K562 (cell line): ENCODE data around the gene TM4SF20. TPM values are rescaled to one million over a fixed set of nuclear protein-coding genes. Genes with fewer than 3 reads are reported as not detected.

ENCODE experiments used
- ATAC-seq: fragments of 200-7000 bp; cut with Tn5 transposase; 3 replicates; pipeline ENCODE4 v1.9.1; 2020; ENCODE audit warnings: moderate library complexity
- BruUV-seq: library from RNA; stranded (reverse); fragments of 400-500 nt; replicated peaks from 2 replicates; lab custom pipeline; 2021; lab: Mats Ljungman, UMichigan
- CTCF ChIA-PET: fragments of 300-600 bp; formaldehyde crosslinking; extraction: SDS; loops from one replicate; lab custom pipeline; 2021; ENCODE audit warnings: low intra/inter-chr PET ratio; lab: Yijun Ruan, JAX
- POLR2A ChIA-PET: fragments of 300-600, 350-650 bp; sonication (Branson Sonifier 250); formaldehyde crosslinking; extraction: SDS; loops from one replicate; lab custom pipeline; 2021; ENCODE audit warnings: antibody characterized with exemption, inconsistent platforms; lab: Yijun Ruan, JAX
- DNase-seq, 4 experiments: peaks; one replicate each; pipeline versions ENCODE4 v3.0.0 to v3.0.0-alpha.2; 2011 to 2018; ENCODE audit warnings: low spot score in 3 of 4, mixed read lengths in 3 of 4; ENCODE audit errors: extremely low read depth in 1 of 4
- FAIRE-seq: peaks from 2 replicates; lab custom pipeline; 2011; peaks lifted over from hg19 to GRCh38; lab: Jason Lieb, UNC
- H2AFZ ChIP-seq: 2 replicates; pipeline ENCODE4 v1.6.0; 2011; ENCODE audit warnings: low read depth, low read length, control low read depth, inconsistent platforms
- H3K27ac ChIP-seq: fragments of 200-600 bp; 3 replicates; pipeline ENCODE4 v1.8.0; 2011; ENCODE audit warnings: low read depth, mild to moderate bottlenecking, control low read depth, inconsistent platforms, low read length, moderate library complexity, mixed read lengths; ENCODE audit errors: extremely low read depth
- H3K27me3 ChIP-seq, 2 experiments: fragments of 300-600 bp in 1 of 2; 2 replicates in 1 of 2; 3 replicates in 1 of 2; pipeline versions ENCODE4 v1.6.0 to v1.8.0; 2011; ENCODE audit warnings: inconsistent platforms in 2 of 2, low read length in 2 of 2, mild to moderate bottlenecking in 1 of 2, mixed read lengths in 1 of 2, moderate library complexity in 1 of 2; ENCODE audit not compliant: control insufficient read depth in 2 of 2, insufficient read depth in 2 of 2
- H3K36me3 ChIP-seq: fragments of 300-600 bp; 3 replicates; pipeline ENCODE4 v1.8.0; 2011; ENCODE audit warnings: mild to moderate bottlenecking, low read length, inconsistent platforms; ENCODE audit not compliant: control insufficient read depth, insufficient read depth
- H3K4me1 ChIP-seq, 2 experiments: fragments of 200-600 bp in 1 of 2; replicated peaks in 1 of 2; 2 replicates in 1 of 2; 3 replicates in 1 of 2; pipeline versions ENCODE4 v1.5.1 to v1.8.0; 2011; ENCODE audit warnings: inconsistent platforms in 2 of 2, low read length in 2 of 2, mild to moderate bottlenecking in 1 of 2, mixed read lengths in 1 of 2, moderate library complexity in 1 of 2; ENCODE audit not compliant: control insufficient read depth in 2 of 2, insufficient read depth in 2 of 2
- H3K4me2 ChIP-seq: 2 replicates; pipeline ENCODE4 v1.6.1; 2011; ENCODE audit warnings: low read length, control low read depth, inconsistent platforms, mixed read lengths; ENCODE audit not compliant: insufficient read depth
- H3K4me3 ChIP-seq: fragments of 200-600 bp; sonication (generic), shearing (Covaris generic); 2 replicates; pipeline ENCODE4 v1.5.1; 2016; ENCODE audit warnings: control low read depth, inconsistent platforms
- H3K79me2 ChIP-seq: fragments of 200-600 bp; 3 replicates; pipeline ENCODE4 v1.8.0; 2011; ENCODE audit warnings: low read length, inconsistent platforms; ENCODE audit not compliant: control insufficient read depth, insufficient read depth
- H3K9ac ChIP-seq, 2 experiments: 2 replicates each; pipeline versions ENCODE4 v1.6.0 to v1.6.1; 2011; ENCODE audit warnings: low read depth in 2 of 2, low read length in 2 of 2, control low read depth in 1 of 2, inconsistent platforms in 1 of 2, mild to moderate bottlenecking in 1 of 2, mixed read lengths in 1 of 2; ENCODE audit not compliant: insufficient read depth in 1 of 2
- H3K9me1 ChIP-seq: one replicate; pipeline ENCODE4 v1.6.0; 2011; ENCODE audit warnings: inconsistent platforms, mild to moderate bottlenecking, low read length, moderate library complexity; ENCODE audit not compliant: control insufficient read depth, insufficient read depth
- H3K9me3 ChIP-seq: replicated peaks from 2 replicates; pipeline ENCODE4 v1.5.1; 2011; ENCODE audit warnings: low read depth, low read length, inconsistent platforms; ENCODE audit not compliant: control insufficient read depth, insufficient read depth
- H4K20me1 ChIP-seq: replicated peaks from 2 replicates; pipeline ENCODE4 v1.6.1; 2011; ENCODE audit warnings: low read length, inconsistent platforms, mixed read lengths; ENCODE audit not compliant: control insufficient read depth, insufficient read depth
- CHD2 ChIP-seq: IDR thresholded peaks from 2 replicates; pipeline ENCODE4 v1.6.1; 2011; ENCODE audit warnings: low read depth, low read length
- DDX20 ChIP-seq: fragments of 450-650 bp; IDR thresholded peaks from 2 replicates; pipeline ENCODE4 v1.6.1; 2016; ENCODE audit warnings: missing genetic modification characterization, low read depth, mild to moderate bottlenecking, missing compliant biosample characterization, moderate library complexity
- FOXM1 ChIP-seq, 2 experiments: fragments of 450-650 bp in 1 of 2; sonication (generic) in 1 of 2; formaldehyde crosslinking in 1 of 2; IDR thresholded peaks; 2 replicates each; pipeline versions ENCODE4 v1.6.1 to v1.9.0; 2017 to 2022; ENCODE audit warnings: low read depth in 2 of 2, mild to moderate bottlenecking in 2 of 2, missing genetic modification reagents in 1 of 2, moderate library complexity in 1 of 2
- HDAC1 ChIP-seq, 2 experiments: fragments of 450-650 bp; IDR thresholded peaks; 2 replicates each; pipeline ENCODE4 v1.6.1; 2016 to 2017; ENCODE audit warnings: inconsistent platforms in 1 of 2, mild to moderate bottlenecking in 1 of 2, moderate library complexity in 1 of 2
- HMGN3 ChIP-seq: IDR thresholded peaks from 2 replicates; pipeline ENCODE4 v1.6.1; 2011; ENCODE audit warnings: borderline replicate concordance, low read depth, mild to moderate bottlenecking, mixed read lengths, low read length; ENCODE audit not compliant: insufficient read length; ENCODE audit errors: extremely low read depth
- MEIS2 ChIP-seq: fragments of 450-650 bp; IDR thresholded peaks from 2 replicates; pipeline ENCODE4 v1.6.1; 2014; ENCODE audit warnings: mild to moderate bottlenecking; ENCODE audit not compliant: partially characterized antibody
- MIER1 ChIP-seq: fragments of 450-650 bp; IDR thresholded peaks from 2 replicates; pipeline ENCODE4 v1.6.1; 2016; ENCODE audit warnings: antibody characterized with exemption, mild to moderate bottlenecking, low read depth
- PCBP2 ChIP-seq: fragments of 200-400 bp; formaldehyde crosslinking; IDR thresholded peaks from 2 replicates; pipeline ENCODE4 v1.6.1; 2018; ENCODE audit warnings: low read length, low read depth, mild to moderate bottlenecking, moderate library complexity; ENCODE audit not compliant: poor library complexity, severe bottlenecking
- RAD51 ChIP-seq: fragments of 450-650 bp; IDR thresholded peaks from 2 replicates; pipeline ENCODE4 v1.7.1; 2016; ENCODE audit warnings: low read depth, mild to moderate bottlenecking, borderline replicate concordance
- SRSF7 ChIP-seq: fragments of 200-400 bp; formaldehyde crosslinking; optimal IDR thresholded peaks from 2 replicates; pipeline ENCODE3; 2017; ENCODE audit warnings: mild to moderate bottlenecking, low read depth, low read length
- TOE1 ChIP-seq, 2 experiments: fragments of 450-650 bp in 1 of 2; sonication (generic) in 1 of 2; formaldehyde crosslinking in 1 of 2; IDR thresholded peaks; 2 replicates each; pipeline versions ENCODE4 v1.7.1 to v1.8.0; 2016 to 2022; ENCODE audit warnings: borderline replicate concordance in 2 of 2, mild to moderate bottlenecking in 2 of 2, antibody characterized with exemption in 1 of 2, inconsistent platforms in 1 of 2, low read depth in 1 of 2, missing genetic modification reagents in 1 of 2, moderate library complexity in 1 of 2
- U2AF1 ChIP-seq: fragments of 200-400 bp; formaldehyde crosslinking; optimal IDR thresholded peaks from 2 replicates; pipeline ENCODE3; 2017; ENCODE audit warnings: mild to moderate bottlenecking, low read depth, low read length, moderate library complexity
- ZBTB17 ChIP-seq: fragments of 450-650 bp; formaldehyde crosslinking; IDR thresholded peaks from 2 replicates; pipeline ENCODE4 v1.4.0; 2020; ENCODE audit warnings: mild to moderate bottlenecking
- ZBTB7A ChIP-seq: IDR thresholded peaks from 2 replicates; pipeline ENCODE4 v1.6.1; 2011; ENCODE audit warnings: low read depth, mild to moderate bottlenecking, low read length, moderate library complexity, borderline replicate concordance; ENCODE audit not compliant: control insufficient read depth
- ZNF274 ChIP-seq: IDR thresholded peaks from 2 replicates; pipeline ENCODE4 v1.6.1; 2011; ENCODE audit warnings: low read depth, mild to moderate bottlenecking, low read length, moderate library complexity, borderline replicate concordance
- ZNF561 ChIP-seq: fragments of 450-650 bp; formaldehyde crosslinking; conservative IDR thresholded peaks from 2 replicates; pipeline ENCODE4 v1.4.0; 2020; ENCODE audit warnings: mild to moderate bottlenecking, moderate library complexity
- WGBS: fragments of 100-300 bp; shearing (Covaris generic); methylation state at CpG from one replicate; pipeline ENCODE4 v1.1.6; 2016; ENCODE audit warnings: low coverage, mixed read lengths; ENCODE audit not compliant: insufficient coverage; ENCODE audit errors: missing lambda C conversion rate; 5-methylcytosine and 5-hydroxymethylcytosine counted together
- in situ Hi-C: fragments of 300-500 bp; cut with MboI; formaldehyde crosslinking; loops from 4 replicates; pipeline ENCODE4 v1.15.0; 2018; ENCODE audit warnings: inconsistent platforms, mixed read lengths
- intact Hi-C: fragments of 100-400 bp; cut with micrococcal nuclease; formaldehyde crosslinking; loops from 2 replicates; pipeline ENCODE4 v1.14.2; 2022
- polyA plus RNA-seq, 8 experiments: library from polyadenylated mRNA; depleted of rRNA in 4 of 8; stranded (reverse) in 5 of 8; unstranded in 3 of 8; fragments of >200 nt; fragmentation: Nextera tagmentation in 2 of 8; fragmentation: Illumina TruSeq in 1 of 8; extraction: Ambion mirVana in 2 of 8; extraction: Trizol in 1 of 8; gene quantifications; 2 replicates each; pipeline versions ENCODE4 v1.2.1 to v1.2.3, GENCODE V29; 2011 to 2014; ENCODE audit warnings: inconsistent platforms in 1 of 8, missing spikeins in 1 of 8
- total RNA-seq, 7 experiments: library from RNA; depleted of rRNA in 6 of 7; stranded (reverse); fragments of >200 nt in 6 of 7; fragmentation: Illumina TruSeq in 2 of 7; extraction: Trizol in 2 of 7; gene quantifications; 2 replicates each; pipeline versions ENCODE4 v1.2.1 to v1.2.3, GENCODE V29; 2011 to 2021; ENCODE audit warnings: low replicate concordance in 1 of 7
- TF ChIP-seq, protein P1 (sequence below): fragments of 450-650 bp; formaldehyde crosslinking; conservative IDR thresholded peaks from 2 replicates; pipeline ENCODE4 v1.4.0; 2022; ENCODE audit warnings: mild to moderate bottlenecking, missing genetic modification characterization
- TF ChIP-seq, protein P2 (sequence below): sonication (generic); formaldehyde crosslinking; IDR thresholded peaks from 2 replicates; pipeline ENCODE4 v1.8.1; 2022; ENCODE audit warnings: missing genetic modification reagents
- TF ChIP-seq, protein P3 (sequence below): sonication (generic); formaldehyde crosslinking; IDR thresholded peaks from 2 replicates; pipeline ENCODE4 v1.8.1; 2023; ENCODE audit warnings: mild to moderate bottlenecking, missing genetic modification reagents, moderate library complexity

TM4SF20 gene
- total and polyA plus RNA-seq, 9 of the 15 experiments (the other 6 are each of a cell fraction or from before 2014, with no cell fraction given): not detected

DNA sequence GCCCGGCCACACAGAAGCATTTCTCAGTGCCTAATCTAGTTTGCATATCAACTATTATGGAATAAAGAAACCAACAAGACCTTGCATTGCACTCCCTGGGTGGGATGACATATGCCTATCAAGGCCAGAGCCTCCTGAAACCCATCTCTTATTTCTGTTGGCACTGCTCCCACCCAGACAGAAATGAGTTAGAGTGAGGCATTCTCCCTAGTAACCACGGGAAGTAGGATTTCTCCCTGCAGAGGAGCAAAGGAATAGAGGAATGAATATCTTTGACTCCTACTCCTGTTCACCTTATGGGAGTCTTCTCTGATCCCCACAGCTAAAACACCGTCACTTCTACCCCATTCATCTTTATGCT is 32.9 kb upstream of the TM4SF20 start:
- H3K9me3 ChIP-seq: no peaks in the 10 kb centered on the region
- CTCF ChIA-PET: no interaction called here
- H2AFZ ChIP-seq: no peak overlapping the region
- in situ Hi-C loops (loop anchor here (5.0 kb wide), 1 partner anchor 55 kb away; no protein-coding TSS in a partner anchor), intact Hi-C loops (no loop called here)
- POLR2A ChIA-PET: no interaction called here
- no peak overlapping the region for H3K27ac ChIP-seq
- no peaks in the 10 kb centered on the region; a peak in 1 of 5 replicates for H3K4me1 ChIP-seq
- no peak overlapping the region for H3K4me2 ChIP-seq
- no peaks in the 10 kb centered on the region for H3K79me2 ChIP-seq
- DNase-seq (no peak), ATAC-seq (no peak), FAIRE-seq (no peak)
- H3K27me3 ChIP-seq: no peaks in the 10 kb centered on the region
- no peak overlapping the region for H3K4me3 ChIP-seq
- no peaks in the 10 kb centered on the region for H3K36me3 ChIP-seq
- H3K9me1 ChIP-seq: no peaks in the 10 kb centered on the region
- no TSS peak for BruUV-seq
- H3K9ac ChIP-seq: no peak overlapping the region
- no peaks in the 10 kb centered on the region for H4K20me1 ChIP-seq
- 31% methylated on average over 2 of the region's 3 CpGs for WGBS
- TF ChIP-seq FOXM1 (IDR thresholded peaks at IDR 0.05; ENCODE audit: low read depth): no peak
- no peak for TF ChIP-seq FOXM1 (CRISPR knock-in tag; IDR thresholded peaks at IDR 0.05; ENCODE audit: low read depth)
- TF ChIP-seq TOE1 (IDR thresholded peaks at IDR 0.05; ENCODE audit: borderline replicate concordance): no peak
- TF ChIP-seq TOE1 (CRISPR knock-in tag; IDR thresholded peaks at IDR 0.05; ENCODE audit: borderline replicate concordance, low read depth): no peak
- no peak for TF ChIP-seq SRSF7
- no peak for TF ChIP-seq MEIS2
- TF ChIP-seq, protein P1, sequence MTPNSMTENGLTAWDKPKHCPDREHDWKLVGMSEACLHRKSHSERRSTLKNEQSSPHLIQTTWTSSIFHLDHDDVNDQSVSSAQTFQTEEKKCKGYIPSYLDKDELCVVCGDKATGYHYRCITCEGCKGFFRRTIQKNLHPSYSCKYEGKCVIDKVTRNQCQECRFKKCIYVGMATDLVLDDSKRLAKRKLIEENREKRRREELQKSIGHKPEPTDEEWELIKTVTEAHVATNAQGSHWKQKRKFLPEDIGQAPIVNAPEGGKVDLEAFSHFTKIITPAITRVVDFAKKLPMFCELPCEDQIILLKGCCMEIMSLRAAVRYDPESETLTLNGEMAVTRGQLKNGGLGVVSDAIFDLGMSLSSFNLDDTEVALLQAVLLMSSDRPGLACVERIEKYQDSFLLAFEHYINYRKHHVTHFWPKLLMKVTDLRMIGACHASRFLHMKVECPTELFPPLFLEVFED (CRISPR knock-in tag): no peak
- TF ChIP-seq, protein P2, sequence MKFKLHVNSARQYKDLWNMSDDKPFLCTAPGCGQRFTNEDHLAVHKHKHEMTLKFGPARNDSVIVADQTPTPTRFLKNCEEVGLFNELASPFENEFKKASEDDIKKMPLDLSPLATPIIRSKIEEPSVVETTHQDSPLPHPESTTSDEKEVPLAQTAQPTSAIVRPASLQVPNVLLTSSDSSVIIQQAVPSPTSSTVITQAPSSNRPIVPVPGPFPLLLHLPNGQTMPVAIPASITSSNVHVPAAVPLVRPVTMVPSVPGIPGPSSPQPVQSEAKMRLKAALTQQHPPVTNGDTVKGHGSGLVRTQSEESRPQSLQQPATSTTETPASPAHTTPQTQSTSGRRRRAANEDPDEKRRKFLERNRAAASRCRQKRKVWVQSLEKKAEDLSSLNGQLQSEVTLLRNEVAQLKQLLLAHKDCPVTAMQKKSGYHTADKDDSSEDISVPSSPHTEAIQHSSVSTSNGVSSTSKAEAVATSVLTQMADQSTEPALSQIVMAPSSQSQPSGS (CRISPR knock-in tag): no peak
- TF ChIP-seq U2AF1: no peak
- no peak for TF ChIP-seq PCBP2
- no peak for TF ChIP-seq CHD2
- no peak for TF ChIP-seq HMGN3
- TF ChIP-seq DDX20 (tag): no peak
- no peak for TF ChIP-seq ZNF561
- no peak for TF ChIP-seq ZBTB7A
- no peak for TF ChIP-seq MIER1
- TF ChIP-seq RAD51: no peak
- no peak for TF ChIP-seq HDAC1 (IDR thresholded peaks at IDR 0.05)
- TF ChIP-seq ZBTB17: no peak
- TF ChIP-seq, protein P3, sequence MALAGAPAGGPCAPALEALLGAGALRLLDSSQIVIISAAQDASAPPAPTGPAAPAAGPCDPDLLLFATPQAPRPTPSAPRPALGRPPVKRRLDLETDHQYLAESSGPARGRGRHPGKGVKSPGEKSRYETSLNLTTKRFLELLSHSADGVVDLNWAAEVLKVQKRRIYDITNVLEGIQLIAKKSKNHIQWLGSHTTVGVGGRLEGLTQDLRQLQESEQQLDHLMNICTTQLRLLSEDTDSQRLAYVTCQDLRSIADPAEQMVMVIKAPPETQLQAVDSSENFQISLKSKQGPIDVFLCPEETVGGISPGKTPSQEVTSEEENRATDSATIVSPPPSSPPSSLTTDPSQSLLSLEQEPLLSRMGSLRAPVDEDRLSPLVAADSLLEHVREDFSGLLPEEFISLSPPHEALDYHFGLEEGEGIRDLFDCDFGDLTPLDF: no peak
- no peak for TF ChIP-seq ZNF274
